ENCODE data around the gene KRTAP10-1.

The KRTAP10-1 gene

DNA sequence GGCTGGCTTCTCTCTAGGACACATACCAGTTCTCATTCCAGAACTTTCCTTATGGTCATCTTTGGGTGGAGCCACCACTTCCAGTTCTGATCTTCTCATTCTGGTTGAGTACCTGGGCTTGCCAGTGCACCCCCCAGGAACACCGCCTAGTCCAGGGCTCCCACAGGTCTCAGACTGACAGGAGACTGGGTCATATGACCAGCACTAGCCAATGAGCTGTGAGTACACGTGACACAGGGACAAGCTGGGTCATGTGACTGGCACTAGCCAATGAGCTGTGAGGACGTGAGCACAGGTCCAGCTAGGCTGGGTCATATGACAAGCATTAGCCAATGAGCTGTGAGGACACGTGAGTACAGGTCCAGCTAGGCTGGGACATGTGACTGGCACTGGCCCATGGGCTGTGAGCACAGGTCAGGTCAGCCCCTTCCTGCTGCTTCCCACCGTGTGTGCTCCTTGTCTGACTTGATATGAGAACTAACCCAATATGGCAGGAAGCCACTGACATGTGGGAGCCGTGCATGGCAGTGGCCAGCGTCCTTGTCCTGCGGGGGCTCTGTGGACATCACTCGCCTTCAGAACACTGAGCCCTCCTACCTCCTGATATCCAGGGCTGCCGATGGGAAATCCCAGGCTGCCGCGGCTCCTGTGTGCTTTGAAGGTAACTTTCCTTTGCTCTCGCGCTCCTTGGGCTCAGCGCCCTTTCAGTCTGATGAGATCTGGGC, 22.7 kb downstream of the KRTAP10-1 start:
- peak in 14 of 51 donors; percentile 3 to 70 (median 31) for DNase-seq

DNA sequence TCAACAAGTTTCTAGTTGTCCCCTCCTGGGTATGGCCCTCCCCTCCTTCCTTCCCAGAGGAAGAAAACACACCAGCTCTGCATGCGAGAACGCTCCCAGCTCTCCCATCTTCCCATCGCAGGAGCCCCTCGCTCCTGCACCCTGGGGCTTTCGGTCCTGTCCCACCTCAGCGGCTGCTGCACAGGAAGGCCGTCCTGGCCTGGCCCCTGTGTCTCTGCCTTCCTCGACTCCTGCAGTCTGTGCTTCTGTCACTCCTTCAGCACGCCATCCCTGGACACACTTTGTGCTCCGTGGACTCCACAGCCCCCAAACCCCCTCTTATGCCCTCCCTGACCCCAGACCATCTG, 23.2 kb downstream of the KRTAP10-1 start:
- no peak for DNase-seq

DNA sequence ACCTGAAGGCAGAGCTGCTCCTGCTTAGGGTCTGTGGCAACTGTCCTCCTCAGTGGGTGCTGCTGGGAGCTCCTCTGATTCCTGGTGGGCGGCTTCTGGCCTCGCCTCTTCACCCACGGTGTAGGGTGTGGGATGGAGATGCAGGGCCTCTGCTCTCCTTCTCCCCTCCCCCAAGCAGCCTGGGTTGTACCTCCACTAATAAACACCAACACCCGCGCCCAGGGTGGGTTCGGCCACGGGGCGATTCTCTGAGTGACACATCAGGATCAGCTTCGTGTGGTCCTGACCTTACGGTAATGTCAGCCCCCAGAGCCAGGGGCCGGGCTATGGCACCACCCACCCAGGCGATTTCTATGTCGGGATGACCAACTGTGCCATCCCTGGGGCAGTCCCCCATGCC, 23.7 kb downstream of the KRTAP10-1 start:
- no peak for DNase-seq

DNA sequence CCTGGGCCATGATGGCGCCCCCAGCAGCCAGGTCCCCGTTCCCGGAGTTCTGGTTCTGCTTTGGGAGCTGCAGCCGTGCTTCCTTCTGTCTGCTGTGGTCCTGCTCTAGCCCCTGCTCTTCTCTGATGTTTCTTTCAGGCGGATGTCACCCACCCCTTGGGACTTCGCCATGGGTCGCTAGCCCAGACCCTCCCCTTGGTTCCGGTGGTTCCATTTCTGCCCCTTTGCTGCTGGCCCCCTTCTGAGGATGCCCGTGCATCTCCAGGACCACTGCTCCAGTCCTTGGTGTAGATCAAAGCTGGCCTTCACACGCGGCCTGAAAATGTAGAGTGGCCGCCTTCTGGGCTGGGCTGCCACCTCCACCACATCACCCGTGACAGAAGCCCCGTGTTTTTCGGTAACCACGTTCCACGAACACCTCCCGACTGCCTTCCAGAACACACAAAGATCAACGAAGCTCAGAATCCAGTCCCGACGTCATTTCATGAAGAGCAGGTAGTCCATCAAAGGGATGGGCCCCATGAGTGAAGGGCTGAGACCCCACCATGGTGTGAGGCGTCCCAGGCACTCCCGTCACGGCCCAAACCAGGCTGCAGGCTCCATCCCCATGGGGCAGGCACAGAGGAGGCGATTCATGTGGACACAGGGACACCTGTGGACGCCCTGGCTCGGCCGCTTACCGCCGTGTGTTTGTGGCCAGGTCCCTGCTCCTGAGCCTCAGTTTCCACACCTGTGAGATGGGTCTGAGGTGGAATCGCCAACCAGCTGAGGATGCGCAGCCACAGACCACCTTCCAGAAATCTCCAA, 24.4 kb downstream of the KRTAP10-1 start:
- DNase-seq = no peak

DNA sequence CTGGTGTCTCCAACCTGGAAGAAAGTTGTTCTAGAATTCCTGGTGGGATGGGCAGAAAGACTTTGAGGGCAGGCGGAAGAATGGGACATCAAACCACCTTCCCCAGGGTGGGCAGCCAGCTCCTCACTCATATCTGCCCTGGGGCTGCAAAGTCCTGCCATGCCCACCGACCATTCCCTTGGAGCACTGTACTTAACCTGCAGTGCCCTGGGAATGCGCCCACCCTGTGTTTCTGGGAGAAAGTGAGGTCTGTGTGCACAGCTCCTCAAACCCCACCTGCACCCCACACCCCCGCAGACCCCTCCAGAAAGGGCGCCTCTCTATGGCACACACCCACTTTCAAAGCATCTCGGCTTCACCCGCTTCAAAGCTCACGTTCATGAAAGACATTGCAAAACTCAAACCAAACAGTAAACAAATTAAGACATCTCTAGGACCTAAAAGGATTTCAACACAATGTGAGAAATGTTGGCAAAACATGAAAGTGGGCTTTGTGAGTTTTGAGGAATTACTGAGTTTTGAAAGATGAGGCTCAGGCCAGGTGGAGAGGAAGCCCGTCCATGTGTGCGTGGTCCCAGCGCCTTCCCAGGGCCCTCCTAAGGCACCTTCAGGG, 25.1 kb downstream of the KRTAP10-1 start:
- no peak for DNase-seq

DNA sequence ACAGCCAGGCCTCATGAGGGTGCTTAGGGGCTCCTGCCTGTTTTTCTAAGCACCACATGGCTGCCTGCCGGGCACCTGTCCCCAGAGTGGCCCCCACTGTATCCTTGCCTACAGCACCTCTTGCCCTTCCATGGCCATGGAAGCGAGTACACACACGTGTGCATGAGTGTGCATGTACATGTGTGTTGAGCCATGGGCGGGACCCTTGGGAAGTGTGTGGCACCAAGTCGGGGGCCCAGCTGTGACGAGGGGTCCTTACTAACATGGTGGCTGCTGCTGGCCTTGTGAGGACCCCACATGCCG, 25.8 kb downstream of the KRTAP10-1 start:
- no peak for DNase-seq

DNA sequence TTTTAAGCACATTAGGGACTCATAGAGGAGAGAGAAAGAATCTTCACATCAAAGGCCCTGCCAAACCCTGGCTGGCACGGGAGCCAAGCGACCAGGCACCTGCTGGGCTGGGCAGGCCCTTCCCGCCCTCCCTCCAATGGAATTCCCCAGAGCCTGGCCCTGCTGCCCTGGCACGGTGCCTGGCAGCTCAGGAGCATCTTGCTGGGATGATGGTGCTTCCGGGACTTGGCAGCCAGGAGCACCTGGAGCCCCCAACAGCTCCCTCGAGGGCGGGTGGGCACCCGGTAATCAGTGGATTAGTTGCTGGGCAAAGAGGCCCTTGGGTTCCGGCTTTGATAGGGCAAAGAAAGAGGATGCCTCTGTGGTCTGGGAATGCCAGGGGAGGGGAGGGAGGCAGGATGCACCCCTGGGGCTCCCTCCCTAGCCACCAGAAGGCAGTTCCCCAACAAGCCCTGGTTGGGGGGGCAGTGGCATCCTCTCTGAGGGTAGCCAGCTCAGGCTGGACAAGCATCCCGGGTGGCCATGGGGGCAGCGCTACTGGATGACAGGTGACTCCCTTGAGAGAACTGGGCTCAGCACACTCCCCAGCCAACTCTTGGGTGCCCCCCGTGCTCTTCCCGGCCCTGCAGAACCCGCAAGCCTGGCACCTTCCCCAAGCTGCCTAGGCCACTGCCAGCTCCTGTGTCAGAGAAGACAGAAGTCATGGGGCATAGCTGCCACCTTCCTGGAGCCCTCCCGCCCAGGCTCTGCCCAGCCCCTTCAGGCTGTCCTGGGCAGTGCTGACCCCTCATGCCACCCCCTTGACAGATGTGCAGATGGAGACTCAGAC, 26.4 kb downstream of the KRTAP10-1 start:
- no peak for DNase-seq

DNA sequence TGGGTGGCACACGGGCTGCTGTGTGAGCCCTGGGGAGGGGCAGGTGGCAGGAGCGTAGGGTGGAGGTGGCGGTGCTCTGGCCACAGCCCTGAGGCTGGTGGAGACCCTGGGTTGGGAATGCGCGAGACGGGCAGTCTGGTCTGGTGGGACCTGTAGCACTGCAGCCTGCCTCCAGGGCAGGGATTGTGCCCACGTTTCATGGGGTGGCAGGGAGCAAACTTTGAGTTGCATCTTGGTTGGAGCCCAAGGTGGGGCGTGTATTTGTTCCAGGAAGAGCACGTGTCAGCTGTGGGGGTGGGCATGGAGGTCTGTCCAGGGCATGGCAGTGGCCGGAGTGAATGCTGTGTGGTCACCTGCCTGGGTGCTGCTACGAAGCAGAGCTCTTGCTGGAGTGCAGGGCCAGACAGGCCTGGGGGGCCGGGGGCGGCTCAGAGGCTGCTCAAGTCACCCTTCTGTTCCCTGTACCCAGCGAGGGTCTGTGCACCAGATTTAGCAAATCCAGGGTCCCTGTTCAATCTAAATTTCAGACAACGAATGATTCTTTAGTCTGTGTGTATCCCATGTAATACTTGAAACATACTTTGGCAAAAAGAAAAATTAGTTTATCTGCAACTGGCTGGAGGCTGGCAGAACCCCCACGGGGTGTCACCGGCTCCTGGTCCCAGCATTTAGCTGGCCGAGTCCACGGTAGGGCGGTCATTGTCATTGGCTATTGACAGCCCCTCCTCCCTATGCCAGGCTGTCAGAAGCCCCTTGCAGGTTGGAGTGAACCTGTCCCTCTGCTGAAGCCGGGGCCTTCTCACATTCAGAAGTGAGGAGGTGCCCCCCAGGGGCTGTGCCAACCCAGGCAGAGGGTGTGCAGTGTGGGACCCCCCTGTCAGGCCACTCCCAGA, 27.3 kb downstream of the KRTAP10-1 start:
- no peak for DNase-seq

DNA sequence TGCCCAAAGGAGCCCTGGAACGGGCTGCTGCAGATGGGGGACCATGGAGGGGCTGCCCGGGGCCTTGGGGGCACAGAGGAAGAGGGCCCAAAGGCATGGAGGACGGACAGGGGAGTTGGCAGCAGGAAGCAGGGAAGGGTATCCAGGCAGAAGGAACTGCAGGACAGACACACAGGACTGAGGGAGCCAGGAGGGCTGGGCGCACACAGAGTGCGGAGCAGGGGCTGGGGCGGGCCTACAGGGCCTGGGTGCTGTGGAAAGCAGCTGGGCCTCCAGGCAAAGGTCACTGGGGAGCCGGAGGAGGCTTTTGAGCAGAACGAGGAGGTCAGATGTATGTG, 28.1 kb downstream of the KRTAP10-1 start:
- DNase-seq = no peak

DNA sequence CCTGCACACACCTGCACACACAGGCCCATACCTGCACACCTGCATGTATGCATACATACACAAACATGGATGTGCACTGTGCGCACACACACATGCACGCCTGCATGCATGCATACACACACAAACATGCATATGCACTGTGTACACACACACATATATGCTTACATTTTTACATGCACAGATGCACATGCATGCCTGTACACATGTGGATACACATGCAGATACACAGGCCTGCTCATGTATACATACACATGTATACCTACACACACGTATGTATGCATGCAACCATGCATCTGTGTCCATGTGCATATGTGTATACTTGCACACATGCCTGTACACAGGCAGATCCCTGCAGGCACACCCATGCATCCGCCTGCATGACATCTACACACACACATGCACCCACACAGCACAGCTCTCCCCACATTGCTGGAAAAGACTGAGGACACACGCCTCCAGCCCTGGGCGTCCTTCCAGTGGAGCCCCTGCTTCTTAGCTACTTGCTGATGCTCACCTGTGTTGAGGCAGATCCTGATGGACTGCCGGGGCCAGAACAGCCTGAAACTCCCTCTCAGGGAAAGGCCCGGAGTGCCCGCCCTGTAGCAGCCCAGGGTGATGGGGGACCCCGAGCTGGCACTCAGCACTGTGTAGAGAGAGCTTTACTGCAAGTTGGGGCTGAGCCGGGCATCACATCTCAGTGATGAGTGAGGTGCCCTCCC, 28.6 kb downstream of the KRTAP10-1 start:
- DNase-seq = no peak

DNA sequence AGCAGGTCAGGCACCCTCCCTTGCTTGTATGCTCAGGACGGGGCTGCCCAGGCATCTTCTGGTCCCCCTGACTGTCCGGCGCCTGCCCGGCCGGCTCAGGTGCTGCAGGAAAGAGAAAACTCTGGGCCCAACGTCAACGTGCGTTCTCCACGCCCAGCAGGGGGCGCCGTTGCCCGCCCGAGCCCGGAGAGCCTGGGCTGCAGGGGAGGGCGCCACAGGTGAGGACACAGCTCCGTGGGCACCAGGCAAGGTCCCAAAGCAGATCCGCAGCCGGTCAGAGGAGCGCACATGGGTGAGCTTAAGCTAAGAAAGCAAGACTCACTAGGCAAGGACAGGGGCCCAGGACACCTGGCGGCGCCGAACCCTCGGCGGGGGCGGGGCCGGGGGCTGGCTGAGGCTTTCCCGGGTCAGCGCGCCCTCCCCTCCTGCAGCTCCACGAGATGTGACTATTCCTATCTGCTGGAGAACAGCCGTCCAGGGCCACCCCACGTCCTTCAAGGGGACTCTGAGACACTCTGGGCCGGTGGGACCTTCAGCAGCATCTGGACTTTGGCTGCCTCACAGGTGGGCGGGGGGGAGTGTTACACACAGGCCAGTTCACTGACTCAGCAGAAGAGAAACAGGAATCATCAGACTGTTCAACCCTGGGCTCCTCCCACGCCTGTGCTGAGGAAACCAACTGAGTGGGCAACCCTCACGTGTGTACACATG, 29.3 kb downstream of the KRTAP10-1 start:
- peak in 5 of 51 donors; percentile 3 to 38 (median 11) for DNase-seq

DNA sequence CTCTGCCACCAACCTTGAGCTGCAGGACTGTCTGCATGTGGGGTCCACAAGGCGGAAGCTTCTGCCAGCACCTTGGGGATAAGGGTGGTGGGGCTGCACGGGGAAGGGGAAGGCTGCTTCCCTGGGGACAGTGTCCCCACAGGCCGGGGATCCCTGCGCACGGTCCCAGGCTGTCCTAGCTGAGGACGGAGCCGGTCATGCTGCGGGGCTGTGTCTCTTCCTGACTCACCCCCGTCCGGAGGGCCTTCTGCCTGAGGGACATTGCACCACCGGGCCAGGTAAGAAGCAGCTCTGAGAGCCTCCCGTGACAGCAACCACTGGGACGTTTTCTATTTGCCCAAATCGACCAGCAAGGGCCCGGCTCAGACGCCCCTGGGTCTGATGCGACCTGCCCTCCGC, 29.9 kb downstream of the KRTAP10-1 start:
- no peak for DNase-seq

DNA sequence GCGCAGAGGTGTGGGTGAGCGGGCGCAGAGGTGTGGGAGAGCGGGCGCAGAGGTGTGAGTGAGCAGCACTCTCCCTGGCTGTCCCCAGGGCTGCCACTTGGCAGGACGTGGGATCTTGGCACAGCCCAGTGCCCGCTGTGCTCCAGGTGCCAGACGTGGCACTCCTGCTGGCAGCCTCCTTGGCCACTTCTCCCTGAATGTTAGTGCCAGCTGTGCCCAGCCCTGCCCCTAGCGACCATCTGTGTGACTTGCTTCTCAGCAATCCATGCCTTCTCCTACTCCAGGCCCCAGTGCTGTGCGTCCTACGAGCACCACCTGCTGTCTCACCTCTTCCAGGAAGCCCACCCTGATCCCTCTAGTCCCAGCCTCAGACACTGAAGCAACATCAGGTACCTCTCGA, 30.5 kb downstream of the KRTAP10-1 start:
- DNase-seq = peak in 6 of 51 donors; percentile 3 to 28 (median 16)

DNA sequence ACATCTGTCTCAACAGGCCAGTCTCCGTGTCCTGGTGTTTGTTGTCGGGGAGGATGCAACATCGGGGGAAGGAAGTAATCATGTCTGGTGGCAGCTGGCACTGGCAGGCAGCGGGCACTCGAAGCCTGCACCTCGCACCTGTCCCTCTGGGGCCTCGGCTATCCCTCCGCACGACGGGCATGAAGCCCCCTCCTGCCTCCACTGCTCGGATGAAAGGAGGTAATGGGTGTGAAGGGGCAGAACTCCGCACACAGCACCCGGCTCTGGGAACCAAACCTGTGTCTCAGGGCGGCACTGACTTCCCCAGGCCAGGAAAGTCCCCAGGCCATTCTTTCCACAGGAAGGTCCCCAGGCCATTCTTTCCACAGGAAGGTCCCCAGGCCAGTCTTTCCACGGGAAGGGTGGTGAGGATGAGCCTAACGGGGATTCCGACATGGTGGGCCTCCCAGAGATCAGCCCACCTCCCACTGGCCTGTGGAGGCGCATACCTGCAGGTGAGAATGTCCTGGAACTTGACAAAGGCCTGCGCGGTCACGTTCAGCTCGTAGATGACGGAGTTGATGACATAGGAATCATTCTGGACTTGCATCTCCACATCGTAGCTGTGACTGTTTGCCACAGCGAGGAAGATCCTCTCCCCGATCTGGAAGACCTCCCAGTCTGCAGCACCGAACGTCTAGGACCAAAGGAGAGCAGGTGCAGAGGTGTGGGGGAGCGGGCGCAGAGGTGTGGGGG, 31.1 kb downstream of the KRTAP10-1 start:
- no peak for DNase-seq

DNA sequence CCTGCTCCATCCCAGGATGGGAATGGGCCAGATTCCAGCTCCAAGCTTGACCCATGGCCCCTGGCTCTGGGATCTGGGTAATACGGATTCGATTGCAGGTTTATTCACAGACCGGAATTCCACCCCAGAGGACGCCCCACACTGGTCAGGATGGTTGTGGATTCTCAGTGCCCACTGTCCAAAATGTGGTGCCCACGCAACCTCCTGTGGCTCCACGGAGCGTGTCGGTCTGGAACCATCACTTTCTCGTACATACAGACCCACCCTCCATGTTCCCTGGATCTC, 31.6 kb downstream of the KRTAP10-1 start:
- no peak for DNase-seq

DNA sequence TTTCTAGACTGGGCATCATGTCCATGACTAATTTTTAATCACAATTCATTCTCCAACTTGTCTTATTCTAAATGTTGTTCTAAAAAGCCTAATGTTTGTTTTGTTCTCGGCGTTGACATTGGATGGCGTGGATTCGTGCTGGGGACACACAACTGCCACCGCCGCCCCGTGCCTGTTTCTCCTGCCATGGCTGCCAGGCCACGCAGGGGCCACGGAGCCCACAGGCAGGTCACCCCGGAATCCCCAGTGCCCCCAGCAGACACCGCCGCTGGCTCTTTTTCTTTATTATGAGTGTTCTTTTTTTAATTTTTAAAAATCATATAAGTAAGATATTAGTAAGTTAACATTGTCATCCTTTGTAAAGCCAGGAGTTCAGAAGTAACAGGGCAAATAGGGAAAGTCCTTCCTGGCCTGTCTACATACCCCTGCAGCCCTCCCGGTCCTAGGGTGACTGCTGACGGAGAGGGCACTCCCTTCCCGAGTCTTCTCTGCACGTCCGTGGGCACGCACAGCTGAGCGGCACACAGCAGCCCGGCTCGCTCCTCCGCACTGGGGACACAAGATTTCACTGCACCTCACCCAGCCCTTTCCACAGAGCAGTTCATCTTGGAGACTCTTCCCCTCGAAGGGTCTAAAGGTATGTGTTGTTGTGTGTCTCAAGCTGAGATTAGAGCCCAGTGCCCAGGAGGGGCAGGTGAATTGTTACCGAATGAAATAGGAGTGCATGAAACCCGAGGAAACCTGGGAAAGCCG, 32.1 kb downstream of the KRTAP10-1 start:
- DNase-seq = no peak

DNA sequence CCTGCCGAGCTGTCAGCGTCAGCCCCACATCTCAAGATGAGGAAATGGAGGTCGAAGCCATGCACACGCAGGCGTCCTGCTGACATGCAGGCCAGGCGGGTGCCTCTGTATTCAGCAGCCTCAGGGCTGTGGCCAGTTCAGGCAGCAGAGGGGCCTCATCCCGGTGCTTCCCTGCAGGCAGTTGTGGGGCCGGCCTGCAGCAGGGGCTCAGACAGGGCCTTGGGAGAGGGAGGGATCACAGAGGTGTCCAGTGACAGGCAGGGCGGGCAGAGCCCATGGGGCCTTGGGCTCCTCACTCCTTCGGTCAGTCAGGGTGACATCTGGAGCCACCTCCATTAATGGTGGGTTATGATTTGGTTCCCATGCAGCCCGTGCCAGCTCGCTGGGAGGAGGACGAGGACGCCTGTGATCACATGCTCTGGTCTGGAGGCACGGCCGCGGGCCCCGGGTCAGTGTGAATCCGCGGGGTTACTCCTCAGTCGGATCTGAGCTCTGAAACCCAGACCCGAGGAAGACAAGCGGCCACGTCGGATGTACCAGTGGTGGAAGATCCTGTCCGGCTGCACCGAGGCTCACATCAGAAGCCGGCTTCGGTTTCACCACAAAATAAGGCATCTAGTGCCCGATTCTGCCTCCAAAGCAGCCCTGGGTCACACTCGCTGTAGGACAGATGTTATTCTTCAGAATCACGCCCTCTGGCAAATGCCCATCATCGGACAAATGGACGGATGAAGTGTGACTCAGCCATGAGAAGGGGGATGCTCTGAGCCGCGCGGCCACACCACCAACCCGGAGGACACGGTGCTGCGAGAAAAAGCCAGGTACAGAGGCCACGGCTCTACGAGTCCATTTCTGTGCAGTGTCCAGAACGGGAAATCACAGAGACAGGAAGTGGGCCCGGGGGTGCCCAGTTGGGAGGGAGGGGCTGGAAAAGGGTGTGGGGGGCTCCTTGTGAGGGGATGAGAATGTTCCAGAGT, 33.4 kb downstream of the KRTAP10-1 start:
- DNase-seq = no peak
